GM21786 (cell line): ENCODE measurements around the gene SLC24A2.

Source experiments
- ATAC-seq: cut with Tn5 transposase; IDR thresholded peaks from one replicate; pipeline ENCODE4 v1.9.1; 2021; ENCODE audit not compliant: unreplicated experiment

The SLC24A2 gene

DNA sequence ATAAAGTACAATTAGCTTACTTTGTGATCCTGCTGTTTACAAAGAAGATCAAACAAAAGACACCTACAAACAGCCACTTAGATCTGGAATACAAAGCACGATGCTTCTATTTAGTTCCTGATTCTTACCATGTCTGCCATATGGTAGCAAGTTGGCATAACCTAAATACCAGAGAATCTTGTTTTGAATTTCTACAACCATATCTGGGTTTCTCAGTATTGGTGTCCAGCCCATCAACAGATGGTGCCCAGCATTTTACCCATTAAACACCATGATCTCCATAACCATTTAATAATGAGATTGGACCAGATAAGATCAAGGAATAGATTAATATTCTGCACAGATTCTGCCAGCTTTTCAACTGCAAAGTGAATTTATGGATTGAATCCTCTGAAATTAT lies 29.8 kb downstream of the SLC24A2 start:
- no peak for ATAC-seq

DNA sequence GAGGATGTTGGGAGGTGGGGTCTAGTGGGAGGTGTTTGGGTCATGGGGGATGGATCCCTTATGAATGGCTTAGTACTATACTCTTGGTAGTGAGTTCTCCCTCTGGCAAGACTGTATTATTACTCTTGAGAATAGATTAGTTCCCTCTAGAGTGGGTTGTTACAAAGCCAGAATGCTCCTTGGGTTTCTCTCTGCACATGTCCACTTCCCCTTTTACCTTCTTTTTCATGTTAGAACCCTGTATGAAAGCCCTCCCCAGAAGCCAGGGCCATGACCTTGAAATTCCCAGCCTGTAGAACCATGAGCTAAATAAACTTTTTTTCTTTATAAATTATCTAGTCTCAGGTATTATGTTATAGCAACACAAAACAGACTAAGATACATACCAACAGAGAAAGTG lies 31.1 kb downstream of the SLC24A2 start:
- no peak for ATAC-seq

DNA sequence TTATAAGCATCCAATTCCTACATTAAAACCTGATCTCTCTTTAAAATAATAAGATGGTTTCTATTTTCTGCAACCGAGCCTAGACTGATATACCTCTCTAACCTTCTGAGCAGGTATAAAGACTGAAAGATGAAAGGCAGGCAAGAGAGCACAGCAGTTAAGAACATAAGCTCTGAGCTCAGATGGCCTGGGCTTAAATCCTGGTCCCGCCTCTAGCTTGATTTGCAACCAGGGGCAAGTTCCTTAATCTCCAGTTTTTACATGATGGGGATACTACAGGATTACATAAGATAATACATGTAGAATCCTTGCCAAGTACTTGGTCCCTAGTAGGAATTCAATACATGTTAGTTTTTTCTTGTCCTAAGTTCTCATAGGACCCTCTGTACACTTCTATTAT lies 33.9 kb downstream of the SLC24A2 start:
- ATAC-seq: no peak

DNA sequence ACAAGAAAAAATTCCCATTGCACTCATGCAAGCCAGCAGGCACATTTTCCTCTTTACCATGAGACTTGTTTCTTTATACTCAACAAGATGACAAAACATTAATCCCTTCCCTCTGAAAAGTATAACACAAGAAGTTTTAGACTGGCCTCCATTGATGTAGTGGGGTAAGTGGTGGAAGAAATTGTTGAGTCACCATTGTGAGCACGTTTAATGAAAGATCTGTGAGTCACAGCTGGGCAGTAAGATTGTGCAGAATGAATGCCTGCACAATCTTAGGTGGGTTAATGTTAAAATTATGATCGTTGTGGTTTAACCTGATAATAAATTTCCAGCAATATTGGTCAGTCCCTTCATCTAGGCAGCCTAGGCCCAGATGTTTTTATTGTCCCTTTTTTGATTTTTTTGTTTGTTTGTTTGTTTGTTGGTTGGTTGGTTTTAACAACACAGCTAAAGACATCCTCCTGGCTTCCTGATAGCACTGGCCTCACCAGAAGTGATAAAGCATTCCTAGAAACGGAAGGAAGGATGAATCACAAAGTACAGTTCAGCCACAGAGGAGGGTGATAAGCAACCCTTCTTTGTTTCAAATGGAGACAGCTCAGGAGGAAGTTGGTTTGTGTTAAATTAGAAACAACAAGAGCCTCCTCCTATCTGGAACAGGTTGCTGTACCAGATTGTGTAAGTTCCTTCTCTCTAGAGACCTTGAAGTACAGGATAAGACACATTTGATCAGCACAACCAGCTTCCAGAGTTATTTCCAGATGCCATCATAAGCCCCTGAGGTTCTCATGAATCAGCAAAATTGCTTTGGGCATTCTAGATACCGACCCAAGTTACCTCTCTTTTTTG lies 40.3 kb downstream of the SLC24A2 start:
- no peak for ATAC-seq

DNA sequence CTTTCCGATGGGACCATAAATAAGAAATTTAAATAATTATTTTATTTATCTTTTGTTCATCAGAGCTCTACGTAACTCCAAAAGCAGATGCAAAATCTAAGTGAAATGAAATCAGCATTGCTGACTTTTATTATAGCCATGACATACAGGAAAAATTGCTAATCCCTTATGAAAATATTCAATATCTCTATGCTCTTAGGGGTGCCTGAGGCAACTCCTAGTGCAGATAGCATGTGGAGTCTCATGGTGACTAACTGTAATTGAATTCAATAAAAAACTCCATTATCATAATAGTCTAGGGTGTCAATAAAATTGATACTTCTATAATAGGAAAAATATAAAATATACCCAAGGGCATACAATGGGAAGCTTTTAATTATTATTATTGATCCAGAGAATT lies 42.6 kb downstream of the SLC24A2 start:
- ATAC-seq: no peak

DNA sequence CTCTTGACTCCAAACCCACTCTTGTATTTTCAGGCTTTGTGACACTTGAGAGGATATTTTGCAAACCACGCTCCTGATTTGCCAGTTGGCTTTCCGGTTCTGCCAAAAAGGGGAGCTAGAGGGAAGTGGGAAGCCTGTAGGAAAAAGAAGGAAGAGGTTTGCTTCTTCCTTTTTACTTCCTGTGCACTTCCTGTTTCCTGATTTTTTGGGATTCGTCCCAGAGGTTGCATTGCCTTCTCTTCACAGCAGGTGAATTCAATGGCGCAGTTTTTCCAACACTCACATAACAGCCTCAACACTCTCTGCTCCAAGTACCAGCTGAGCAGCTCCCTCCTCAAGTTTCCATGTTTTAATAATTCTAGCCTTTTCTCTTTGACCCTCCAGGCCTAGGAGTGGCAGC lies 47.7 kb downstream of the SLC24A2 start:
- no peak for ATAC-seq
